GM06990 (cell line): Measurements from ENCODE around the gene C1QL2.

Source experiments
- DNase-seq: peaks from one replicate; pipeline ENCODE4 v3.0.0-alpha.2; 2011; ENCODE audit not compliant: insufficient read length; ENCODE audit errors: extremely low read depth
- H3K27me3 ChIP-seq: replicated peaks from 2 replicates; pipeline ENCODE4 v1.6.0; 2011; ENCODE audit warnings: low read length; ENCODE audit not compliant: control insufficient read depth, insufficient read depth
- H3K36me3 ChIP-seq: 2 replicates; pipeline ENCODE4 v1.5.1; 2011; ENCODE audit warnings: low read length; ENCODE audit not compliant: control insufficient read depth, insufficient read depth
- H3K4me3 ChIP-seq: replicated peaks from 2 replicates; pipeline ENCODE4 v1.5.1; 2011; ENCODE audit warnings: low read depth, mild to moderate bottlenecking, control low read depth, low read length
- TF ChIP-seq, protein P1 (sequence below): IDR thresholded peaks from 2 replicates; pipeline ENCODE4 v1.5.1; 2011; ENCODE audit warnings: low read length, control low read depth, mild to moderate bottlenecking, inconsistent platforms; ENCODE audit not compliant: insufficient read depth, poor library complexity, severe bottlenecking

C1QL2 gene

DNA sequence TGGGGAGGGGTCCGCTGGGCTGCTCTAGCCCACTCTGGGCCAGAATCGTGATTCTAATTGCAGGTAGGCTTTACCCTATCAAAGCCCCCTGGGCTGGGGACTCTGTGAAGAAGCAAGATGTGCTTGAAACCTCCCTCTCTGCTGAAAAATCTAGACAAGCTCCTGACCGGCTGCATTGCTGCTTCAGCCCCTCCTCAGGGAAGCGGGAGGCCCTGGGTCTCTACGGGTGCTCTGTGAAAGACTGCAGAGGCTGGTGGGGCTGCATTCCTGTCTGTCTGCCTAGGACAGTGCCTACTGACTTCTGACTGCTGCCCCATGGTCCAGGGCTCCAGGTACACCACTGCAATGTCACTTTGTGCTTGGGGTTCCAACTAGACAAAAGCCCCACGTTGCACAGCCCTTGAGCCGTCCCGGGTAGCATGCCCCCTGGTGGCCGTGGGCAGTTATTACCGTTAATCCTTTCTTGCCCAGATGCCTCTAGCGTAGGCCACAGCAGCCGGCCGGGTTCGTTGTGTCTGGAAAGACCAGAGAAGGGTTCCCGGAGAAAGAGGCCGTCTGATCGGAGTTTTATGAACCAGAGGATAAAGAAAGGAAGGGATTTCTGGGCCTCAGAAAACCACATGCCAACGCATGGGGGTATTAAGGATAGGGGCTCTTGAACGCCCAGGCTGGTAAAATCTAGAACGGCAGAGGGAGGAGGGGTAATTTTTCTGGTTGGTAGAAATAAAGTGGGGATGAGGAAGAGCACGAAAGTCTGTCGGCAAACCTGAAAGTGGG is 15.9 kb upstream of the C1QL2 start:
- Histone ChIP-seq H3K36me3 (no peaks in the 10 kb centered on the region), H3K27me3 (no peaks in the 10 kb centered on the region; the same call in none of the 2 replicates), H3K4me3 (no peak overlapping the region)
- TF ChIP-seq, protein P1, sequence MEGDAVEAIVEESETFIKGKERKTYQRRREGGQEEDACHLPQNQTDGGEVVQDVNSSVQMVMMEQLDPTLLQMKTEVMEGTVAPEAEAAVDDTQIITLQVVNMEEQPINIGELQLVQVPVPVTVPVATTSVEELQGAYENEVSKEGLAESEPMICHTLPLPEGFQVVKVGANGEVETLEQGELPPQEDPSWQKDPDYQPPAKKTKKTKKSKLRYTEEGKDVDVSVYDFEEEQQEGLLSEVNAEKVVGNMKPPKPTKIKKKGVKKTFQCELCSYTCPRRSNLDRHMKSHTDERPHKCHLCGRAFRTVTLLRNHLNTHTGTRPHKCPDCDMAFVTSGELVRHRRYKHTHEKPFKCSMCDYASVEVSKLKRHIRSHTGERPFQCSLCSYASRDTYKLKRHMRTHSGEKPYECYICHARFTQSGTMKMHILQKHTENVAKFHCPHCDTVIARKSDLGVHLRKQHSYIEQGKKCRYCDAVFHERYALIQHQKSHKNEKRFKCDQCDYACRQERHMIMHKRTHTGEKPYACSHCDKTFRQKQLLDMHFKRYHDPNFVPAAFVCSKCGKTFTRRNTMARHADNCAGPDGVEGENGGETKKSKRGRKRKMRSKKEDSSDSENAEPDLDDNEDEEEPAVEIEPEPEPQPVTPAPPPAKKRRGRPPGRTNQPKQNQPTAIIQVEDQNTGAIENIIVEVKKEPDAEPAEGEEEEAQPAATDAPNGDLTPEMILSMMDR, result peak; percentile 93
- peak; percentile 27 for DNase-seq

DNA sequence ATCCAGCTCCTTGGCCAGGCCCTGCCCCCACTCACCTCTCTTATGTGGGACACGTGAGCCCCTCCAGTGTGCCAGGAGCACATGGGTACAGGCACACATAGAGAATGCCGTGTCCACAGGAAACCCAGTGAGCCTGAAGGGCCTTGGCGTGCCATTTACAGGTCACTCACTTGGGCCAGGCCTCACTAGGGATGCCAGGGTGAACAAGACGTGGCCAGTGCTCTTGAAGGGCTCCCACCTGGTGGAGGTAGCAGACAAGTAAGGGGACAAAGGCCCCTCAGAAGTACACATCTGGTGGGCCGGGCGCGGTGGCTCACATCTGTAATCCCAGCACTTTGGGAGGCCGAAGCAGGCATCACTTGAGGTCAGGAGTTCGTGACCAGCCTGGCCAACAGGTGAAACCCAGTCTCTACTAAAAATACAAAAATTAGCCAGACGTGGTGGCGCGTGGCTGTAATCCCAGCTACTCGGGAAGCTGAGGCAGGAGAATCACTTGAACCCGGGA is 15.1 kb upstream of the C1QL2 start:
- H3K36me3 ChIP-seq, result no peaks in the 10 kb centered on the region
- no peak for DNase-seq
- no peaks in the 10 kb centered on the region; the same call in none of the 2 replicates for H3K27me3 ChIP-seq

GRCh38 chr2:119170504-119170903 is 12.0 kb upstream of the C1QL2 start:
- no peak for DNase-seq
- no peaks in the 10 kb centered on the region; the same call in none of the 2 replicates for H3K27me3 ChIP-seq
- H3K4me3 ChIP-seq, result no peak overlapping the region
- TF ChIP-seq, protein P1, result no peak
- H3K36me3 ChIP-seq, result no peaks in the 10 kb centered on the region

More for the DNA sequence above, 15.1 kb upstream of the C1QL2 start:
- TF ChIP-seq, protein P1, result no peak
- H3K4me3 ChIP-seq, result no peak overlapping the region

GRCh38 chr2:119169717-119170116 is 11.2 kb upstream of the C1QL2 start:
- Histone ChIP-seq H3K36me3 (no peaks in the 10 kb centered on the region), H3K27me3 (no peaks in the 10 kb centered on the region; the same call in 1 of the 2 replicates), H3K4me3 (no peak overlapping the region)
- TF ChIP-seq, protein P1, result no peak
- DNase-seq, result no peak

- H3K4me3 ChIP-seq, result no peak overlapping the region
- H3K36me3 ChIP-seq, result no peaks in the 10 kb centered on the region
- H3K27me3 ChIP-seq, result peaks cover 2% of the 10 kb centered on the region; the same call in 1 of the 2 replicates
- DNase-seq, result no peak
- TF ChIP-seq, protein P1, result no peak
Observed at GRCh38 chr2:119160361-119160990, 1.9 kb upstream of the C1QL2 start.
